Liver (tissue), 9 donors: ENCODE results near the gene SNAP47. TPM values are rescaled to one million over a fixed set of nuclear protein-coding genes. Genes with fewer than 3 reads are reported as not detected.

ENCODE experiments used
- DNase-seq: peaks from one replicate; pipeline ENCODE4 v3.0.0-alpha.2; 2017; ENCODE audit warnings: low spot score
- H3K27ac ChIP-seq, 2 donors: one replicate each; pipeline ENCODE4 v1.7.0; 2013; ENCODE audit warnings: inconsistent platforms in 2 of 2, low read length in 2 of 2, control low read depth in 1 of 2, low read depth in 1 of 2, mild to moderate bottlenecking in 1 of 2
- H3K27me3 ChIP-seq, 4 donors: one replicate each; pipeline versions ENCODE4 v1.6.1 to v1.7.0; 2013; ENCODE audit warnings: low read length in 3 of 4, inconsistent platforms in 1 of 4, mild to moderate bottlenecking in 1 of 4, moderate library complexity in 1 of 4; ENCODE audit not compliant: control insufficient read depth in 4 of 4, insufficient read depth in 4 of 4
- H3K36me3 ChIP-seq, 4 donors: one replicate each; pipeline versions ENCODE4 v1.6.1 to v1.7.0; 2013; ENCODE audit warnings: low read length in 3 of 4, mild to moderate bottlenecking in 3 of 4, low read depth in 1 of 4, moderate library complexity in 1 of 4; ENCODE audit not compliant: control insufficient read depth in 4 of 4, insufficient read depth in 3 of 4
- H3K4me1 ChIP-seq, 4 donors: one replicate each; pipeline versions ENCODE4 v1.6.1 to v1.7.0; 2013; ENCODE audit warnings: low read length in 3 of 4, mild to moderate bottlenecking in 3 of 4, moderate library complexity in 1 of 4; ENCODE audit not compliant: control insufficient read depth in 4 of 4, insufficient read depth in 4 of 4
- H3K4me3 ChIP-seq, 3 donors: one replicate each; pipeline versions ENCODE4 v1.6.1 to v1.7.0; 2013; ENCODE audit warnings: low read length in 3 of 3, control low read depth in 1 of 3, low read depth in 1 of 3, mild to moderate bottlenecking in 1 of 3
- H3K9ac ChIP-seq, 2 donors: one replicate each; pipeline ENCODE4 v1.7.0; 2013; ENCODE audit warnings: low read length in 2 of 2, mild to moderate bottlenecking in 2 of 2, moderate library complexity in 2 of 2, control low read depth in 1 of 2, low read depth in 1 of 2
- H3K9me3 ChIP-seq, 4 donors: one replicate each; pipeline versions ENCODE4 v1.6.1 to v1.7.0; 2013; ENCODE audit warnings: low read length in 3 of 4; ENCODE audit not compliant: control insufficient read depth in 4 of 4
- FOXA1 ChIP-seq: IDR thresholded peaks from 2 replicates; pipeline ENCODE4 v1.6.1; 2016; ENCODE audit warnings: antibody characterized with exemption
- FOXA2 ChIP-seq: IDR thresholded peaks from 2 replicates; pipeline ENCODE4 v1.6.1; 2016; ENCODE audit warnings: antibody characterized with exemption
- GABPA ChIP-seq, 2 donors: IDR thresholded peaks in 1 of 2; conservative IDR thresholded peaks in 1 of 2; 2 replicates each; pipeline ENCODE4 v1.6.1; 2016; ENCODE audit warnings: antibody characterized with exemption in 2 of 2, mild to moderate bottlenecking in 1 of 2, moderate library complexity in 1 of 2
- HNF4A ChIP-seq, 2 donors: conservative IDR thresholded peaks; 2 replicates each; pipeline ENCODE4 v1.6.1; 2016; ENCODE audit warnings: antibody characterized with exemption in 2 of 2, mild to moderate bottlenecking in 2 of 2
- HNF4G ChIP-seq: IDR thresholded peaks from 2 replicates; pipeline ENCODE4 v1.6.1; 2016; ENCODE audit warnings: antibody characterized with exemption
- JUND ChIP-seq, 2 donors: IDR thresholded peaks; 2 replicates each; pipeline ENCODE4 v1.6.1; 2016; ENCODE audit warnings: antibody characterized with exemption in 2 of 2
- NR2F2 ChIP-seq: IDR thresholded peaks from 2 replicates; pipeline ENCODE4 v1.6.1; 2016; ENCODE audit warnings: antibody characterized with exemption
- RAD21 ChIP-seq, 2 donors: IDR thresholded peaks; 2 replicates each; pipeline ENCODE4 v1.6.1; 2016; ENCODE audit warnings: antibody characterized with exemption in 2 of 2, mild to moderate bottlenecking in 2 of 2
- RXRA ChIP-seq, 2 donors: IDR thresholded peaks; 2 replicates each; pipeline ENCODE4 v1.6.1; 2017 to 2018; ENCODE audit warnings: antibody characterized with exemption in 2 of 2, mild to moderate bottlenecking in 1 of 2
- TAF1 ChIP-seq: conservative IDR thresholded peaks from 2 replicates; pipeline ENCODE4 v1.6.1; 2016; ENCODE audit warnings: antibody characterized with exemption, mild to moderate bottlenecking
- YY1 ChIP-seq: IDR thresholded peaks from 2 replicates; pipeline ENCODE4 v1.6.1; 2016; ENCODE audit warnings: antibody characterized with exemption, mild to moderate bottlenecking
- WGBS: extraction: QIAGEN DNeasy Blood & Tissue Kit; methylation state at CpG from one replicate; pipeline ENCODE4 v1.1.7; 2013; 5-methylcytosine and 5-hydroxymethylcytosine counted together
- polyA plus RNA-seq, 2 donors: library from polyadenylated mRNA; stranded (reverse) in 1 of 2; unstranded in 1 of 2; fragments of 200-250 nt in 1 of 2; fragments of >200 nt in 1 of 2; fragmentation: Nextera tagmentation in 1 of 2; extraction: Ambion mirVana in 1 of 2; gene quantifications; one replicate each; pipeline versions ENCODE4 v1.2.1 to v1.2.3, GENCODE V29; 2013 to 2015
- total RNA-seq, 2 donors: library from RNA; depleted of rRNA; stranded (reverse); fragments of >200 nt; gene quantifications; one replicate each; pipeline ENCODE4 v1.2.3, GENCODE V29; 2014
- TF ChIP-seq, protein P1 (sequence below): fragments of 150-350 bp; IDR thresholded peaks from 2 replicates; pipeline ENCODE4 v1.5.1; 2017; ENCODE audit warnings: improper control_type of control experiment, low read depth, low read length; ENCODE audit not compliant: missing input control
- TF ChIP-seq, protein P2 (sequence below): IDR thresholded peaks from 2 replicates; pipeline ENCODE4 v1.6.1; 2016; ENCODE audit warnings: antibody characterized with exemption, mild to moderate bottlenecking
- TF ChIP-seq, protein P3 (sequence below): IDR thresholded peaks from 2 replicates; pipeline ENCODE4 v1.6.1; 2016; ENCODE audit warnings: antibody characterized with exemption
- TF ChIP-seq, protein P4 (sequence below): IDR thresholded peaks from 2 replicates; pipeline ENCODE4 v1.6.1; 2016; ENCODE audit warnings: antibody characterized with exemption
- TF ChIP-seq, protein P5 (sequence below): IDR thresholded peaks from 2 replicates; pipeline ENCODE4 v1.6.1; 2016; ENCODE audit warnings: antibody characterized with exemption
- donor health status: healthy.
- donor health status: healthy.
- donor health status: healthy.
- donor health status: healthy.
- donor health status: healthy.

Gene SNAP47
- total and polyA plus RNA-seq, 4 donors = 15.3 to 23.3 (median 16.3) TPM

DNA sequence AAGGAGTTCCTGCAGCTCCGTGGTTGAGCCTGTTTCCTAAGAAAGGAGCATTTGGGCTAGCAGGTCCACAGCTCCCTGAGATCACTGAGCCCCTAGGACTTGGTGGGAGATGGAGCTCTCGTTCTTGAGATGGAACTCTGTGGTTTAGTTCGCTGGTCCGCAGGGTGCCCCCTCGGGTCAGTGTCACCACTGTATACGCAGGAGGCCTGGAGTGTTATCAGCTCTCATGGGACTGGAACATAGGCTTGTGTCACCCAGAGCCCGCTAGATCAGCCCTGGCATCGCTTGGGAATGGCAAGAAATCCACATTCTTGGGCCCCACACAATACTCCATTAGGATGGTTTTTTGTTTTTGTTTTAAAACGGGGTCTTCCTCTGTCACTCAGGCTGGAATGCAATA lies 3.6 kb downstream of the SNAP47 start:
- TF ChIP-seq, protein P1, sequence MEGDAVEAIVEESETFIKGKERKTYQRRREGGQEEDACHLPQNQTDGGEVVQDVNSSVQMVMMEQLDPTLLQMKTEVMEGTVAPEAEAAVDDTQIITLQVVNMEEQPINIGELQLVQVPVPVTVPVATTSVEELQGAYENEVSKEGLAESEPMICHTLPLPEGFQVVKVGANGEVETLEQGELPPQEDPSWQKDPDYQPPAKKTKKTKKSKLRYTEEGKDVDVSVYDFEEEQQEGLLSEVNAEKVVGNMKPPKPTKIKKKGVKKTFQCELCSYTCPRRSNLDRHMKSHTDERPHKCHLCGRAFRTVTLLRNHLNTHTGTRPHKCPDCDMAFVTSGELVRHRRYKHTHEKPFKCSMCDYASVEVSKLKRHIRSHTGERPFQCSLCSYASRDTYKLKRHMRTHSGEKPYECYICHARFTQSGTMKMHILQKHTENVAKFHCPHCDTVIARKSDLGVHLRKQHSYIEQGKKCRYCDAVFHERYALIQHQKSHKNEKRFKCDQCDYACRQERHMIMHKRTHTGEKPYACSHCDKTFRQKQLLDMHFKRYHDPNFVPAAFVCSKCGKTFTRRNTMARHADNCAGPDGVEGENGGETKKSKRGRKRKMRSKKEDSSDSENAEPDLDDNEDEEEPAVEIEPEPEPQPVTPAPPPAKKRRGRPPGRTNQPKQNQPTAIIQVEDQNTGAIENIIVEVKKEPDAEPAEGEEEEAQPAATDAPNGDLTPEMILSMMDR = no peak
- TF ChIP-seq, protein P2, sequence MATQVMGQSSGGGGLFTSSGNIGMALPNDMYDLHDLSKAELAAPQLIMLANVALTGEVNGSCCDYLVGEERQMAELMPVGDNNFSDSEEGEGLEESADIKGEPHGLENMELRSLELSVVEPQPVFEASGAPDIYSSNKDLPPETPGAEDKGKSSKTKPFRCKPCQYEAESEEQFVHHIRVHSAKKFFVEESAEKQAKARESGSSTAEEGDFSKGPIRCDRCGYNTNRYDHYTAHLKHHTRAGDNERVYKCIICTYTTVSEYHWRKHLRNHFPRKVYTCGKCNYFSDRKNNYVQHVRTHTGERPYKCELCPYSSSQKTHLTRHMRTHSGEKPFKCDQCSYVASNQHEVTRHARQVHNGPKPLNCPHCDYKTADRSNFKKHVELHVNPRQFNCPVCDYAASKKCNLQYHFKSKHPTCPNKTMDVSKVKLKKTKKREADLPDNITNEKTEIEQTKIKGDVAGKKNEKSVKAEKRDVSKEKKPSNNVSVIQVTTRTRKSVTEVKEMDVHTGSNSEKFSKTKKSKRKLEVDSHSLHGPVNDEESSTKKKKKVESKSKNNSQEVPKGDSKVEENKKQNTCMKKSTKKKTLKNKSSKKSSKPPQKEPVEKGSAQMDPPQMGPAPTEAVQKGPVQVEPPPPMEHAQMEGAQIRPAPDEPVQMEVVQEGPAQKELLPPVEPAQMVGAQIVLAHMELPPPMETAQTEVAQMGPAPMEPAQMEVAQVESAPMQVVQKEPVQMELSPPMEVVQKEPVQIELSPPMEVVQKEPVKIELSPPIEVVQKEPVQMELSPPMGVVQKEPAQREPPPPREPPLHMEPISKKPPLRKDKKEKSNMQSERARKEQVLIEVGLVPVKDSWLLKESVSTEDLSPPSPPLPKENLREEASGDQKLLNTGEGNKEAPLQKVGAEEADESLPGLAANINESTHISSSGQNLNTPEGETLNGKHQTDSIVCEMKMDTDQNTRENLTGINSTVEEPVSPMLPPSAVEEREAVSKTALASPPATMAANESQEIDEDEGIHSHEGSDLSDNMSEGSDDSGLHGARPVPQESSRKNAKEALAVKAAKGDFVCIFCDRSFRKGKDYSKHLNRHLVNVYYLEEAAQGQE = no peak
- TF ChIP-seq, protein P3, sequence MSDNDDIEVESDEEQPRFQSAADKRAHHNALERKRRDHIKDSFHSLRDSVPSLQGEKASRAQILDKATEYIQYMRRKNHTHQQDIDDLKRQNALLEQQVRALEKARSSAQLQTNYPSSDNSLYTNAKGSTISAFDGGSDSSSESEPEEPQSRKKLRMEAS = no peak
- TF ChIP-seq, protein P4, sequence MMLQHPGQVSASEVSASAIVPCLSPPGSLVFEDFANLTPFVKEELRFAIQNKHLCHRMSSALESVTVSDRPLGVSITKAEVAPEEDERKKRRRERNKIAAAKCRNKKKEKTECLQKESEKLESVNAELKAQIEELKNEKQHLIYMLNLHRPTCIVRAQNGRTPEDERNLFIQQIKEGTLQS = no peak
- TF ChIP-seq FOXA1 (no peak), JUND (IDR thresholded peaks at IDR 0.05) (no peak), HNF4G (no peak), TAF1 (no peak)
- TF ChIP-seq, protein P5, sequence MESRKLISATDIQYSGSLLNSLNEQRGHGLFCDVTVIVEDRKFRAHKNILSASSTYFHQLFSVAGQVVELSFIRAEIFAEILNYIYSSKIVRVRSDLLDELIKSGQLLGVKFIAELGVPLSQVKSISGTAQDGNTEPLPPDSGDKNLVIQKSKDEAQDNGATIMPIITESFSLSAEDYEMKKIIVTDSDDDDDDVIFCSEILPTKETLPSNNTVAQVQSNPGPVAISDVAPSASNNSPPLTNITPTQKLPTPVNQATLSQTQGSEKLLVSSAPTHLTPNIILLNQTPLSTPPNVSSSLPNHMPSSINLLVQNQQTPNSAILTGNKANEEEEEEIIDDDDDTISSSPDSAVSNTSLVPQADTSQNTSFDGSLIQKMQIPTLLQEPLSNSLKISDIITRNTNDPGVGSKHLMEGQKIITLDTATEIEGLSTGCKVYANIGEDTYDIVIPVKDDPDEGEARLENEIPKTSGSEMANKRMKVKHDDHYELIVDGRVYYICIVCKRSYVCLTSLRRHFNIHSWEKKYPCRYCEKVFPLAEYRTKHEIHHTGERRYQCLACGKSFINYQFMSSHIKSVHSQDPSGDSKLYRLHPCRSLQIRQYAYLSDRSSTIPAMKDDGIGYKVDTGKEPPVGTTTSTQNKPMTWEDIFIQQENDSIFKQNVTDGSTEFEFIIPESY = no peak
- 93% methylated on average over 9 of the region's 9 CpGs for WGBS
- H3K4me1 ChIP-seq = peaks cover 6 to 20% (median 15%) of the 10 kb centered on the region in 4 donors
- H3K4me3 ChIP-seq = no peak overlapping the region
- H3K27ac ChIP-seq = no peak overlapping the region
- H3K9me3 ChIP-seq = no peaks in the 10 kb centered on the region
- no peaks in the 10 kb centered on the region for H3K36me3 ChIP-seq
- H3K9ac ChIP-seq = no peak overlapping the region
- no peak for DNase-seq
- no peaks in the 10 kb centered on the region for H3K27me3 ChIP-seq

DNA sequence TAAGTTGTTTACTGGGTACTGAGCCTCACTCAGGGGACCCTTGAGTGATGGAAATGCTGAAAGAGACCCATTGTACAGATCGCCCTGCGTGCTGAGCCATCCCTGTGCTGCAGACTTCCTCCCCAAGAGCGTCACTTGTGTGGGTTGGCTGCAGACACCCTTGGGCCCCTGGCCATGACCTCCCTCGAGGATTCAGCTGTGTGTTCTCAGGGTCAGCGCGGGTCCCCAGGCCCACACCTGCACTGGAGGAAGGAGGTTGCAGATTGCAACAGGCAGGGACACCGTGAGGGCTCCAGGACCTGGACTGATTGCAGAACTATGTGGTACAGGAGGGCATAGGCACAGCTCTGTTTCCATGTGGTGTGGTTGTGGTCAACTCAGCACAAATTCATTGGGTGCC lies 4.4 kb downstream of the SNAP47 start:
- DNase-seq = no peak
- Histone ChIP-seq H3K4me3 (no peak overlapping the region), H3K27ac (no peak overlapping the region), H3K27me3 (no peaks in the 10 kb centered on the region), H3K4me1 (peaks cover 3 to 12% (median 8%) of the 10 kb centered on the region in 4 donors), H3K9ac (no peak overlapping the region), H3K36me3 (no peaks in the 10 kb centered on the region), H3K9me3 (no peaks in the 10 kb centered on the region)
- 91% methylated on average over 7 of the region's 7 CpGs for WGBS
- TF ChIP-seq, protein P3 = no peak
- no peak for TF ChIP-seq HNF4G
- no peak for TF ChIP-seq GABPA (IDR thresholded peaks at IDR 0.05 in 1 of 2, conservative IDR thresholded peaks at IDR 0.05 in 1 of 2)
- no peak for TF ChIP-seq FOXA2
- TF ChIP-seq JUND (IDR thresholded peaks at IDR 0.05) = no peak
- TF ChIP-seq, protein P5 = no peak
- TF ChIP-seq, protein P2 = no peak
- no peak for TF ChIP-seq RAD21 (IDR thresholded peaks at IDR 0.05)
- TF ChIP-seq HNF4A (conservative IDR thresholded peaks at IDR 0.05) = no peak
- TF ChIP-seq NR2F2 = no peak
- TF ChIP-seq RXRA (IDR thresholded peaks at IDR 0.05) = no peak
- no peak for TF ChIP-seq YY1
- no peak for TF ChIP-seq FOXA1
